Measurements from ENCODE around the gene PROX2. TPM values are rescaled to one million over a fixed set of nuclear protein-coding genes. Genes with fewer than 3 reads are reported as not detected.

The PROX2 gene
- total and polyA plus RNA-seq, 10 donors: 0.06 to 0.43 (median 0.25) TPM; not detected in 6

DNA sequence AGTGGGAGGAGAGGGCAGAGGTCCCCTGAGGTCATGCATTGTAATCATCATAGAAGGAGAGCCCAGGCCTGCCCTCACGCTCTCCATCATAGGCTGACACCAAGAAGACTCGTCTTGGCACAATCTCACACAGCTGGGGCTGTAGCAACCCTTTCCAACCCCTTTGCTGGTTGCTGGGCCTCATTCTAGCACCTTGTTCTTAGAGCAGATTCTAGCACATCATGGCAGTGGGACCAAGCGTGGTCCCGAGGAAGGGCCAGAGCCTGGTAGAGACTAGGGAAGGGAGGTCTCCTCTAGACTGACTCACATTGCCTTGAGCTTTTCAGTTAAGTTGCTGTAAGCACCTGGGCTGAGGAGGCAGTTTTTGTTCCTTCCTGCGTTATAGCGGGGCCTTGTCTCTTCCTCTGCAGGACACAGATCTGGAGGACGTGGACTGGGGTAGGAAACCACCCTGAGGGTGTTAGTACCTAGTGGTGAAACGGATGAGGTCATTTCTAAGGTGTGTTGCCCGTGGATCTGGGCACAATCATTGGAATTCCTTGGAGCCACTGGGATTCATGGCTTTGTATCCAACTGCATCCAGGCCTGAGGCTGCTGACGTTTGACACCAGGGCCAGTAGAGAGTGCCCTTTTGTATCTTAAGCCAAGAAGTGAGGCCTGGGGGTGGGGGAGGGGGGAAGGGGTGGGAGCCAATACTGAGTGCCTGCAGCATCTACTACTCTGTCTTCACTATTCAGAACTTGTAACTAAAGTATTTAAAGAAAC is 27.2 kb upstream of the PROX2 start:
- TF ChIP-seq, protein P1, sequence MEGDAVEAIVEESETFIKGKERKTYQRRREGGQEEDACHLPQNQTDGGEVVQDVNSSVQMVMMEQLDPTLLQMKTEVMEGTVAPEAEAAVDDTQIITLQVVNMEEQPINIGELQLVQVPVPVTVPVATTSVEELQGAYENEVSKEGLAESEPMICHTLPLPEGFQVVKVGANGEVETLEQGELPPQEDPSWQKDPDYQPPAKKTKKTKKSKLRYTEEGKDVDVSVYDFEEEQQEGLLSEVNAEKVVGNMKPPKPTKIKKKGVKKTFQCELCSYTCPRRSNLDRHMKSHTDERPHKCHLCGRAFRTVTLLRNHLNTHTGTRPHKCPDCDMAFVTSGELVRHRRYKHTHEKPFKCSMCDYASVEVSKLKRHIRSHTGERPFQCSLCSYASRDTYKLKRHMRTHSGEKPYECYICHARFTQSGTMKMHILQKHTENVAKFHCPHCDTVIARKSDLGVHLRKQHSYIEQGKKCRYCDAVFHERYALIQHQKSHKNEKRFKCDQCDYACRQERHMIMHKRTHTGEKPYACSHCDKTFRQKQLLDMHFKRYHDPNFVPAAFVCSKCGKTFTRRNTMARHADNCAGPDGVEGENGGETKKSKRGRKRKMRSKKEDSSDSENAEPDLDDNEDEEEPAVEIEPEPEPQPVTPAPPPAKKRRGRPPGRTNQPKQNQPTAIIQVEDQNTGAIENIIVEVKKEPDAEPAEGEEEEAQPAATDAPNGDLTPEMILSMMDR (IDR thresholded peaks at IDR 0.05 in 8 of 11, conservative IDR thresholded peaks at IDR 0.05 in 3 of 11): no peak
- peak in 1 of 3 donors; percentile 12 for TF ChIP-seq POLR2AphosphoS5 (IDR thresholded peaks at IDR 0.05)
- intact Hi-C loops (cut with DNase I; ENCODE audit: low total_unique reads): no loop called here
- peak overlapping the region in 2 of 8 donors; percentile 18 to 27 for H3K27ac ChIP-seq
- peaks cover 4 to 36% (median 23%) of the 10 kb centered on the region in 6 donors for H3K4me1 ChIP-seq
- 52 to 74% (median 70%) methylated on average over 8 to 10 of the region's 10 CpGs for WGBS, 5 donors
- no peaks in the 10 kb centered on the region for H3K9me3 ChIP-seq
- DNase-seq: no peak
- no peaks in the 10 kb centered on the region for H3K27me3 ChIP-seq (replicated peaks in 1 of 7)
- peaks cover 8 to 88% (median 64%) of the 10 kb centered on the region in 6 donors for H3K36me3 ChIP-seq
- H3K4me3 ChIP-seq: no peak overlapping the region

DNA sequence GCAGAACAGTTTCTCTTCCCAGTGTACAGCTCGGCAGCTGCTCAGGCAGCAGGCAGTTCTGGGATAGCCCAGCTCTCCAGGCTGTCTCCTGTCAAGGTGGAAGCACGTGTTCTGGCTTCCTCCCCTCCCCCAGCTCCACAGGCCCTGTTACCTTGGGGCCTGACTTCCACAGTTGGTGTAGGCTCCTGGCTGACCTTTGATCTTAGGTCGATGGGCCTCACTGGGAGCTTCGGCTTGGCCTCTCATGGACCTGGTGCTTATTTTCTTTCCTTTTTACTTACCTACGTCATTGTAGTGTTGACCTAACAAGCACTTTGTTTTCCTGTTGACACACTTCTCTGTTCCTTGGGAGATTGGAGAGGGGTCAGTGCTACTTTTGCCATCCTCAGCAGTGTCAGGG is 22.7 kb upstream of the PROX2 start:
- DNase-seq: no peak
- Histone ChIP-seq H3K4me1 (peaks cover 0 to 17% (median 10%) of the 10 kb centered on the region in 6 donors), H3K9me3 (no peaks in the 10 kb centered on the region), H3K4me3 (no peak overlapping the region), H3K36me3 (peaks cover 8 to 100% (median 98%) of the 10 kb centered on the region in 6 donors), H3K27me3 (replicated peaks in 1 of 7) (no peaks in the 10 kb centered on the region), H3K27ac (no peak overlapping the region)
- intact Hi-C loops (cut with DNase I; ENCODE audit: low total_unique reads): no loop called here
- TF ChIP-seq POLR2A (IDR thresholded peaks at IDR 0.05): no peak
- TF ChIP-seq, protein P1 (IDR thresholded peaks at IDR 0.05 in 8 of 11, conservative IDR thresholded peaks at IDR 0.05 in 3 of 11): no peak
- TF ChIP-seq POLR2AphosphoS5 (IDR thresholded peaks at IDR 0.05): no peak
- 86 to 92% (median 90%) methylated on average over 5 of the region's 5 CpGs for WGBS, 5 donors

DNA sequence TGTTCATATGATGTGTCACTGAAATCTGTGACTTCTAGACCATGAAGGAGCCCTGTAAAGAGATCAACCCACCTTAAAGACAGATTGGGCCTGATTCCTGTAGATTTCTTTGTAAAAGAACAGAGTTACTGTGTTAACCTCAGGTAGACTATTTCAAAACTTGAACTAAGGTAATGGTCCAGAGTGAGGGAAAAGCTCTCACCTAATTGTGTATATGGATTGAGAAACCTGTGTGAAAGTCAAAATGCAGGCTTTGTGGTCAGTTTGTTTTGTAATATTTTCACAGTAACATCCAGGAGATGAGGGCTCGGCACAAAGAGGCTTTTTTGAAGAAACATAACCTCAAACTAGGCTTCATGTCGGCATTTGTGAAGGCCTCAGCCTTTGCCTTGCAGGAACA is 22.1 kb upstream of the PROX2 start:
- Histone ChIP-seq H3K36me3 (peaks cover 8 to 100% (median 100%) of the 10 kb centered on the region in 6 donors), H3K4me3 (no peak overlapping the region), H3K4me1 (peaks cover 0 to 23% (median 16%) of the 10 kb centered on the region in 6 donors), H3K27me3 (replicated peaks in 1 of 7) (no peaks in the 10 kb centered on the region), H3K9me3 (no peaks in the 10 kb centered on the region), H3K27ac (no peak overlapping the region)
- WGBS, 5 donors: 53 to 89% (median 80%) methylated on average over 2 of the region's 2 CpGs
- no peak for DNase-seq
- TF ChIP-seq POLR2AphosphoS5 (IDR thresholded peaks at IDR 0.05): no peak
- TF ChIP-seq POLR2A (IDR thresholded peaks at IDR 0.05): no peak
- TF ChIP-seq, protein P1 (IDR thresholded peaks at IDR 0.05 in 8 of 11, conservative IDR thresholded peaks at IDR 0.05 in 3 of 11): no peak
- intact Hi-C loops (cut with DNase I; ENCODE audit: low total_unique reads): no loop called here

DNA sequence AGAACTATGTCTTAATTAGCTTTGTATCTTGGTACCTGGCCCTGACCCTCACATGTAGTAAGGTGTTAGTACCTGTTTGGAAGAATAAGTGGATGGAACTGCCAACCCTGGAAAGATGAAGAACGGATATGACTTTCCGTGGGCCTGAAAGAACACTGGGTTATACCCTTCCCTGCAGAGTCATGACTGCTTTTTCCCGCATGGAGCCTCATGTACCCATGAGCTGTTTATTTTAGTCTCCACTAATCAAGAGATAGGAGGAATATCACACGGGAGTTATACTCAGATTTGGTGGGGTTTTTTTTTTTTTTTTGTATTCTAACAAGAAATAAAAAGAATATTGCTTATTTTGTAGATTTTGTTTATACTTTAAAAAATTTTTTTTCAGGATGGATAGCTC is 21.7 kb upstream of the PROX2 start:
- intact Hi-C loops (cut with DNase I; ENCODE audit: low total_unique reads): no loop called here
- H3K36me3 ChIP-seq: peaks cover 8 to 100% (median 100%) of the 10 kb centered on the region in 6 donors
- 89 to 97% (median 92%) methylated on average over 4 of the region's 4 CpGs for WGBS, 5 donors
- no peaks in the 10 kb centered on the region for H3K27me3 ChIP-seq (replicated peaks in 1 of 7)
- no peak overlapping the region for H3K27ac ChIP-seq
- DNase-seq: no peak
- TF ChIP-seq POLR2A (IDR thresholded peaks at IDR 0.05): no peak
- TF ChIP-seq, protein P1 (IDR thresholded peaks at IDR 0.05 in 8 of 11, conservative IDR thresholded peaks at IDR 0.05 in 3 of 11): no peak
- TF ChIP-seq POLR2AphosphoS5 (IDR thresholded peaks at IDR 0.05): no peak
- H3K4me3 ChIP-seq: no peak overlapping the region
- peaks cover 0 to 24% (median 20%) of the 10 kb centered on the region in 6 donors for H3K4me1 ChIP-seq
- no peaks in the 10 kb centered on the region for H3K9me3 ChIP-seq

All from spleen (tissue), 11 donors.